HG03159 (cell line): Measurements from ENCODE around the gene CCNQ.

Experiments used
- ATAC-seq: cut with Tn5 transposase; IDR thresholded peaks from one replicate; pipeline ENCODE4 v1.9.1; 2021; ENCODE audit warnings: mild to moderate bottlenecking, moderate library complexity; ENCODE audit not compliant: unreplicated experiment

CCNQ gene

GRCh38 chrX:153599192-153600031 lies 473 bp upstream of the CCNQ start:
- peak; percentile 78 for ATAC-seq

GRCh38 chrX:153596981-153597750 lies 1.8 kb downstream of the CCNQ start:
- no peak for ATAC-seq

GRCh38 chrX:153595859-153596857 lies 2.8 kb downstream of the CCNQ start:
- no peak for ATAC-seq

- no peak for ATAC-seq
Observed at GRCh38 chrX:153595387-153595786, 3.6 kb downstream of the CCNQ start.

- ATAC-seq = no peak
Observed at GRCh38 chrX:153593811-153594500, 5.0 kb downstream of the CCNQ start.

- no peak for ATAC-seq
Observed at GRCh38 chrX:153592966-153593688, 5.8 kb downstream of the CCNQ start.

GRCh38 chrX:153592091-153592833 lies 6.7 kb downstream of the CCNQ start:
- no peak for ATAC-seq

GRCh38 chrX:153590961-153591956 lies 7.7 kb downstream of the CCNQ start:
- no peak for ATAC-seq

GRCh38 chrX:153588782-153589446 lies 10.0 kb downstream of the CCNQ start:
- ATAC-seq = no peak

GRCh38 chrX:153588021-153588781 lies 10.7 kb downstream of the CCNQ start:
- ATAC-seq = no peak

- no peak for ATAC-seq
Observed at GRCh38 chrX:153587342-153587741, 11.6 kb downstream of the CCNQ start.

- no peak for ATAC-seq
Observed at GRCh38 chrX:153585827-153586226, 13.1 kb downstream of the CCNQ start.

GRCh38 chrX:153583433-153583832 lies 15.5 kb downstream of the CCNQ start:
- ATAC-seq = no peak

- peak; percentile 98 for ATAC-seq
Observed at GRCh38 chrX:153582896-153583295, 16.0 kb downstream of the CCNQ start.

- no peak for ATAC-seq
Observed at GRCh38 chrX:153580700-153581386, 18.1 kb downstream of the CCNQ start.

- no peak for ATAC-seq
Observed at GRCh38 chrX:153578889-153579288, 20.1 kb downstream of the CCNQ start.
